Measurements from ENCODE around the gene ZCCHC12. TPM values are rescaled to one million over a fixed set of nuclear protein-coding genes. Genes with fewer than 3 reads are reported as not detected.
A peak's percentile ranks its signal among the peaks of the same experiment; 100 is the strongest.
"Not testable (repeated sequence)": the region's sequence is repeated elsewhere in the genome, so short reads cannot be mapped to it uniquely, and the experiment has no call there.

Gene ZCCHC12
- total RNA-seq, 1 donor from 2014 or later, result 0.44 TPM

DNA sequence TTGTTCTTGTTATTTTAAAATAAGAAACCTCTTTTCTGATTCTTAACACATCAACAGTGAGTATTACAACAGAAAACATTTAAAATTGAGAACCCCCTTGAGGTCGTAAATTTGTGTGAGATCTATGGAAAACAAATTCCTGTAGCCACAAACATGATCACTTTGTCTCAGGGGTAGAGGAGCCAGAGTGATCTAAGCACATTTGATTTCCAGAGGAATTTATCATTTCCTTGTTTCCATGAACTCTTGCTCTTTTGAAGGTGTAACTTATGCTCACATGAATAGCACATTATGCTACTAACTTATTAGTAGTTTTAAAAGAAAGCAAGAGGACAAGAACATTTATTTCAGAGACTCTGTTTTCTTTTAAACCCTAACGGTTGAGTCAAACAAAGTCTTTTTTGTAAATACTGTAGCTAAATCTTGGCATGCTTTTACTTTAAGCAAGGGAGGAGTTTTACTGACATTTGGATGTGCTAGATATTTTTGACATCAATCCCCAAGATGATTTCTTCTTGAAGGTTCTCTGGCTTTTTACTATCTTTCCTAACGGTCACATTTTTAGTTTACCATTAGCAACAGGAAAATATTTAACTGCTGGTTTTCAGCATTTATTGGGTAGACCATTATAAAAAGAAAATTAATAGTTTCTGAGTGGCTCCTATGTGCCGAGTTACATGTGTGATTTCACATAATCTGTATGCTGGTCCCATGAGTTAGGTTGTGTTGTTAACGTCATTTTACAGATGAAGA, 27.9 kb upstream of the ZCCHC12 start:
- Mint-ChIP-seq H3K4me1 (ENCODE audit: unreplicated experiment) (peaks cover 2% of the 10 kb centered on the region), H3K27ac (ENCODE audit: unreplicated experiment) (no peak overlapping the region), H3K4me3 (ENCODE audit: unreplicated experiment) (no peak overlapping the region), H3K9me3 (ENCODE audit: unreplicated experiment) (no peaks in the 10 kb centered on the region), H3K36me3 (ENCODE audit: low read depth, unreplicated experiment) (no peaks in the 10 kb centered on the region), H3K27me3 (ENCODE audit: unreplicated experiment) (no peaks in the 10 kb centered on the region)
- TF ChIP-seq, protein P1, sequence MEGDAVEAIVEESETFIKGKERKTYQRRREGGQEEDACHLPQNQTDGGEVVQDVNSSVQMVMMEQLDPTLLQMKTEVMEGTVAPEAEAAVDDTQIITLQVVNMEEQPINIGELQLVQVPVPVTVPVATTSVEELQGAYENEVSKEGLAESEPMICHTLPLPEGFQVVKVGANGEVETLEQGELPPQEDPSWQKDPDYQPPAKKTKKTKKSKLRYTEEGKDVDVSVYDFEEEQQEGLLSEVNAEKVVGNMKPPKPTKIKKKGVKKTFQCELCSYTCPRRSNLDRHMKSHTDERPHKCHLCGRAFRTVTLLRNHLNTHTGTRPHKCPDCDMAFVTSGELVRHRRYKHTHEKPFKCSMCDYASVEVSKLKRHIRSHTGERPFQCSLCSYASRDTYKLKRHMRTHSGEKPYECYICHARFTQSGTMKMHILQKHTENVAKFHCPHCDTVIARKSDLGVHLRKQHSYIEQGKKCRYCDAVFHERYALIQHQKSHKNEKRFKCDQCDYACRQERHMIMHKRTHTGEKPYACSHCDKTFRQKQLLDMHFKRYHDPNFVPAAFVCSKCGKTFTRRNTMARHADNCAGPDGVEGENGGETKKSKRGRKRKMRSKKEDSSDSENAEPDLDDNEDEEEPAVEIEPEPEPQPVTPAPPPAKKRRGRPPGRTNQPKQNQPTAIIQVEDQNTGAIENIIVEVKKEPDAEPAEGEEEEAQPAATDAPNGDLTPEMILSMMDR (IDR thresholded peaks at IDR 0.05; ENCODE audit: unreplicated experiment), result no peak
- DNase-seq (ENCODE audit: low spot score), result no peak

DNA sequence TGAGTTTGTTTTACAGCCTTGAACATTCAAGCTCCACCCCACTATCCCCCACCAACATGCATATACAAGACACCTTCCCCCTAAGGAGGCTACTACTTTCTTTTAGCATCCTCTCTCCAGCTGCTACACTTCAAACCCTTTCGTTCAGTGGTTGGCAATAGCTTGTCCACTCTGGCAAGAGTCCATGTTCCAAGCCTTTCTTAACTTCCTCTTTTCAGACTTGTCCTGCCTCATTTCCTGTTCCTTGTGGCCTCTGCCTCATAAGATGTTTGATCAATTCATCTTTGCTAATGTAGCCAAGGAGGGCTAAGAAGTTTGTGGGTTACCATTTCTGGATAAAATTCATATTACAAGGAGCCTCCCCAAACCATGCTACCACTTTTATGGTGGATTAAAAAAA, 20.8 kb upstream of the ZCCHC12 start:
- DNase-seq (ENCODE audit: low spot score), result no peak
- Mint-ChIP-seq H3K9me3 (ENCODE audit: unreplicated experiment) (no peaks in the 10 kb centered on the region), H3K27me3 (ENCODE audit: unreplicated experiment) (no peaks in the 10 kb centered on the region), H3K4me3 (ENCODE audit: unreplicated experiment) (no peak overlapping the region), H3K36me3 (ENCODE audit: low read depth, unreplicated experiment) (peaks cover 7% of the 10 kb centered on the region), H3K4me1 (ENCODE audit: unreplicated experiment) (no peaks in the 10 kb centered on the region), H3K27ac (ENCODE audit: unreplicated experiment) (no peak overlapping the region)
- TF ChIP-seq, protein P1 (IDR thresholded peaks at IDR 0.05; ENCODE audit: unreplicated experiment), result no peak

DNA sequence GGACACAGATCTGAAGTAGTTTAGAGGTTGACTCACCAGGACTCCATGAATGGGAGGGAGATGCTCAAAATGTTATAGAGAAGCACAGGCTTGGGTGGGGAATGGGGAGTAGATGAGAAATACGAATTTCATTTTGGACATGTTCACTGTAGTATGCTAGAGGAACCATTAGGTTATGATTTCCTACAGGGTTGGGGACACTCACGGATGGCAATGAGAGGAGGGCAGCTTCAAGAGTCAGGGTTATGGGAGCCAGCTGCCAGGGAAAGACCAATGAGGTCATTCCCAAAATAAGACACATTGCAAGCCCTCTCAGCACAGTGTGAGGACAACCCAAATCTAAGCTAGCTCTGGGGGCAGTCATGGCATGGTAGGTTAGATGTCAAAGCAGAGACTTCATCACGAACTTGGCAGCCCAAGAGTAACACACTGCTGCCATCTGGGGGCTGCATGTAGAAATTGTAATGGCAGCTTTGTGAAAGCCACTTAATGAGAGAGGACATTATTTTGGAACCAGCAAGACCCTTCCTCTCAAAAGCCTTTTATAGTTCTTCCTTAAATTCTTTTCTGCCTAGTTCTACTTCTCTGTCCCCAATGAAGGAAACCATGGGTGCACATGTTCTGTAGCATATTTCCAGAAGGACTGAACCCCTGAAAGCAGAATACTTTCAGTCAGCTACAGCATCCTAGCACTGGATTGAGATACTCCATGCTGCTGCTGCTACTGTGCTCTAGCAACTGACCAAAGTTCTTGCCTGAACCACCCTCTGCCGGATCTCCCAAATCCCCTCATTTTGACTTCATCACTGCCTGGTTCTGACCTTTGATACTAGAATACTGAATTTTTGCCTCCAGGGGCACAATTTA, 16.2 kb upstream of the ZCCHC12 start:
- Mint-ChIP-seq H3K27me3 (ENCODE audit: unreplicated experiment) (no peaks in the 10 kb centered on the region), H3K36me3 (ENCODE audit: low read depth, unreplicated experiment) (peaks cover 7% of the 10 kb centered on the region), H3K9me3 (ENCODE audit: unreplicated experiment) (no peaks in the 10 kb centered on the region), H3K4me1 (ENCODE audit: unreplicated experiment) (no peaks in the 10 kb centered on the region), H3K27ac (ENCODE audit: unreplicated experiment) (no peak overlapping the region), H3K4me3 (ENCODE audit: unreplicated experiment) (no peak overlapping the region)
- TF ChIP-seq, protein P1 (IDR thresholded peaks at IDR 0.05; ENCODE audit: unreplicated experiment), result peak; percentile 43
- DNase-seq (ENCODE audit: low spot score), result peak; percentile 37

DNA sequence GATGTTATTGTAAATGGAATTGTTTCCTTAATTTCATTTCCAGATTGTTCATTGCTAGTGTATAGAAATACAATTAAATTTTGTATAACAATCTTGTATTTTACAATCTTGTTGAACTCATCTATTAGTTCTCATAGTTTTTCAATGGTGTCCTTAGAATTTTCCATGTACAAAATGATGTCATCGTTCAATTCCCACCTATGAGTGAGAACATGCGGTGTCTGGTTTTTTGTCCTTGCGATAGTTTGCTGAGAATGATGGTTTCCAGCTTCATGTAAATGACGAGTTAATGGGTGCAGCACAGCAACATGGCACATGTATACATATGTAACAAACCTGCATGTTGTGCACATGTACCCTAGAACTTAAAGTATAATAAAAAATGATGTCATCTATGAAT, 6.4 kb upstream of the ZCCHC12 start:
- H3K36me3 Mint-ChIP-seq (ENCODE audit: low read depth, unreplicated experiment); H3K27me3 Mint-ChIP-seq (ENCODE audit: unreplicated experiment); H3K27ac Mint-ChIP-seq (ENCODE audit: unreplicated experiment); H3K4me1 Mint-ChIP-seq (ENCODE audit: unreplicated experiment); DNase-seq (ENCODE audit: low spot score); H3K4me3 Mint-ChIP-seq (ENCODE audit: unreplicated experiment); H3K9me3 Mint-ChIP-seq (ENCODE audit: unreplicated experiment): not testable (repeated sequence)

DNA sequence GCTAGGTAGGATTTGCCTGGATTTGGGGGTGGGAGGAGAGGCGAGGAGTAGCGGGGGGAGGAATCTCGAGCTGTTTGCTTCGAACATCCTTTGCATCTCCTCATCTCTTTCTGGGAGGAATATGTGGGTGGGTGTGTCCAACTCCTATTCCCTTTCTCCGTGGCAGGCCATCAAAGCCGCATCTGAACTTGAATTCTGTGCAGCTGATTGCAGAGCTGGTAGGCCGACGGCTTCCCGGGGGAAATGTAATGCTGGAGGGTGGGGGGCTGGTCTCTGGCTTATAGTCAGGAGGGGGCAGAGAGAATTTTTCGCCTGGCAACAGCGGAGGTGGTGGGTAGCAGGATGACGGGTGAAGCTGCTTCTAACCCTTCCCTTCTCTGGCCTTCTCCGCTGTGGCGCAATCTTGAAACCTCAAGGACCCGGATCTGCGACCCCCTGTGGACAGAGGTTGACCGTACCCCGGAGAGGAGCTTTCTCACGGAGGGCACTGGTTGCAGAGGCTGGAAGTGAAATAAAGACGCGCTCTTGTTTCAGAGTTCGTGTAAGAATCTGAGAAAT, 628 bp downstream of the ZCCHC12 start:
- H3K36me3 Mint-ChIP-seq (ENCODE audit: low read depth, unreplicated experiment), result no peaks in the 10 kb centered on the region
- TF ChIP-seq, protein P1 (IDR thresholded peaks at IDR 0.05; ENCODE audit: unreplicated experiment), result no peak
- no peak overlapping the region for H3K27ac Mint-ChIP-seq (ENCODE audit: unreplicated experiment)
- H3K9me3 Mint-ChIP-seq (ENCODE audit: unreplicated experiment), result no peaks in the 10 kb centered on the region
- peak; percentile 22 for DNase-seq (ENCODE audit: low spot score)
- H3K4me1 Mint-ChIP-seq (ENCODE audit: unreplicated experiment), result peaks cover 4% of the 10 kb centered on the region
- H3K4me3 Mint-ChIP-seq (ENCODE audit: unreplicated experiment), result no peak overlapping the region
- H3K27me3 Mint-ChIP-seq (ENCODE audit: unreplicated experiment), result peaks cover 4% of the 10 kb centered on the region

Measured in endothelial cell (in vitro differentiated cells).